GM12878 (cell line): ENCODE measurements around the gene SCN4A. TPM values are rescaled to one million over a fixed set of nuclear protein-coding genes. Genes with fewer than 3 reads are reported as not detected.

Source experiments
- ATAC-seq: fragments of 200-7000 bp; cut with Tn5 transposase; 3 replicates; pipeline ENCODE4 v1.9.1; 2020; ENCODE audit warnings: mild to moderate bottlenecking, moderate library complexity
- BruUV-seq: library from RNA; stranded (reverse); fragments of 400-500 nt; replicated peaks from 2 replicates; lab custom pipeline; 2021; lab: Mats Ljungman, UMichigan
- CTCF ChIA-PET: fragments of 300-600 bp; sonication (Branson Sonifier 250); formaldehyde crosslinking; extraction: SDS; loops from one replicate; lab custom pipeline; 2021; ENCODE audit warnings: inconsistent platforms; lab: Yijun Ruan, JAX
- POLR2A ChIA-PET: fragments of 350-600 bp; formaldehyde crosslinking; extraction: SDS; loops from one replicate; lab custom pipeline; 2021; ENCODE audit warnings: inconsistent platforms; lab: Charles Lee
- RAD21 ChIA-PET: fragments of 300-600 bp; sonication (Branson Sonifier 250); formaldehyde crosslinking; loops from one replicate; lab custom pipeline; 2023; ENCODE audit warnings: antibody characterized with exemption; ENCODE audit not compliant: unreplicated experiment; lab: Charles Lee
- SMC1A ChIA-PET: fragments of 300-600 bp; sonication (Branson Sonifier 250); formaldehyde crosslinking; loops from one replicate; lab custom pipeline; 2023; ENCODE audit not compliant: unreplicated experiment, uncharacterized antibody; lab: Charles Lee
- DNase-seq: peaks from one replicate; pipeline ENCODE4 v3.0.0-alpha.2; 2011; ENCODE audit warnings: low read depth, low spot score
- FAIRE-seq: peaks from 3 replicates; lab custom pipeline; 2011; peaks lifted over from hg19 to GRCh38; lab: Jason Lieb, UNC
- H2AFZ ChIP-seq: 2 replicates; pipeline ENCODE4 v1.6.0; 2011; ENCODE audit warnings: low read depth, low read length, control low read depth; ENCODE audit not compliant: control insufficient read depth
- H3K27ac ChIP-seq: 2 replicates; pipeline ENCODE4 v1.5.1; 2011; ENCODE audit warnings: control low read depth; ENCODE audit not compliant: control insufficient read depth, insufficient read depth
- H3K27me3 ChIP-seq, 2 experiments: replicated peaks in 1 of 2; 2 replicates each; pipeline versions ENCODE4 v1.6.0 to v1.6.1; 2011; ENCODE audit warnings: low read length in 1 of 2; ENCODE audit not compliant: control insufficient read depth in 2 of 2, insufficient read depth in 2 of 2
- H3K36me3 ChIP-seq, 2 experiments: 2 replicates each; pipeline ENCODE4 v1.5.1; 2011; ENCODE audit warnings: low read length in 1 of 2; ENCODE audit not compliant: control insufficient read depth in 2 of 2, insufficient read depth in 2 of 2
- H3K4me1 ChIP-seq: 2 replicates; pipeline ENCODE4 v1.6.1; 2011; ENCODE audit warnings: mild to moderate bottlenecking, low read length, moderate library complexity, mixed read lengths; ENCODE audit not compliant: control insufficient read depth, insufficient read depth
- H3K4me2 ChIP-seq: 2 replicates; pipeline ENCODE4 v1.6.0; 2011; ENCODE audit warnings: control low read depth; ENCODE audit not compliant: control insufficient read depth, insufficient read depth
- H3K4me3 ChIP-seq: fragments of 200-600 bp; sonication (generic); 2 replicates; pipeline ENCODE4 v1.5.1; 2016
- H3K79me2 ChIP-seq: 2 replicates; pipeline ENCODE4 v1.6.0; 2011; ENCODE audit warnings: low read length; ENCODE audit not compliant: control insufficient read depth, insufficient read depth
- H3K9ac ChIP-seq: 2 replicates; pipeline ENCODE4 v1.8.0; 2011; ENCODE audit warnings: low read length, control low read depth, mixed read lengths; ENCODE audit not compliant: control insufficient read depth, insufficient read depth
- H3K9me3 ChIP-seq: replicated peaks from 3 replicates; pipeline ENCODE4 v1.5.1; 2011; ENCODE audit warnings: mild to moderate bottlenecking, low read length; ENCODE audit not compliant: control insufficient read depth, insufficient read depth
- H4K20me1 ChIP-seq: 2 replicates; pipeline ENCODE4 v1.6.0; 2011; ENCODE audit not compliant: control insufficient read depth, insufficient read depth
- BACH1 ChIP-seq: fragments of 450-650 bp; IDR thresholded peaks from 2 replicates; pipeline ENCODE4 v1.6.1; 2017; ENCODE audit warnings: mild to moderate bottlenecking, borderline replicate concordance
- CEBPB ChIP-seq, 2 experiments: fragments of 150-350 bp in 1 of 2; IDR thresholded peaks; 2 replicates each; pipeline ENCODE4 v1.6.1; 2012 to 2014; ENCODE audit warnings: low read depth in 2 of 2, low read length in 2 of 2, borderline replicate concordance in 1 of 2, inconsistent platforms in 1 of 2
- ETV6 ChIP-seq, 2 experiments: fragments of 450-650 bp in 1 of 2; IDR thresholded peaks in 1 of 2; conservative IDR thresholded peaks in 1 of 2; 2 replicates each; pipeline ENCODE4 v1.6.1; 2014; ENCODE audit warnings: antibody characterized with exemption in 1 of 2, borderline replicate concordance in 1 of 2, low read depth in 1 of 2, mild to moderate bottlenecking in 1 of 2, moderate library complexity in 1 of 2
- IKZF1 ChIP-seq: fragments of 450-650 bp; conservative IDR thresholded peaks from 2 replicates; pipeline ENCODE4 v1.6.1; 2017; ENCODE audit warnings: antibody characterized with exemption, mild to moderate bottlenecking
- JUNB ChIP-seq: IDR thresholded peaks from 2 replicates; pipeline ENCODE4 v1.6.1; 2016; ENCODE audit warnings: antibody characterized with exemption, mild to moderate bottlenecking
- KDM1A ChIP-seq: fragments of 200-600 bp; sonication (generic); IDR thresholded peaks from 2 replicates; pipeline ENCODE4 v1.6.1; 2016; ENCODE audit warnings: borderline replicate concordance
- MEF2B ChIP-seq: fragments of 450-650 bp; IDR thresholded peaks from 2 replicates; pipeline ENCODE4 v1.6.1; 2018; ENCODE audit warnings: mild to moderate bottlenecking, moderate library complexity; ENCODE audit not compliant: partially characterized antibody, poor library complexity, severe bottlenecking
- NBN ChIP-seq: fragments of 450-650 bp; IDR thresholded peaks from 2 replicates; pipeline ENCODE4 v1.6.1; 2016
- NR2C1 ChIP-seq: fragments of 450-650 bp; IDR thresholded peaks from 2 replicates; pipeline ENCODE4 v1.6.1; 2017; ENCODE audit warnings: antibody characterized with exemption, mild to moderate bottlenecking, moderate library complexity
- NRF1 ChIP-seq: conservative IDR thresholded peaks from 2 replicates; pipeline ENCODE4 v1.6.1; 2011; ENCODE audit warnings: mild to moderate bottlenecking, low read depth, low read length, improper control_type of control experiment
- PKNOX1 ChIP-seq: fragments of 450-650 bp; IDR thresholded peaks from 2 replicates; pipeline ENCODE4 v1.6.1; 2016; ENCODE audit warnings: mild to moderate bottlenecking
- PML ChIP-seq: IDR thresholded peaks from 2 replicates; pipeline ENCODE4 v1.6.1; 2012; ENCODE audit warnings: low read length, inconsistent platforms
- SMARCA5 ChIP-seq: fragments of 450-650 bp; IDR thresholded peaks from 2 replicates; pipeline ENCODE4 v1.6.1; 2017; ENCODE audit warnings: mild to moderate bottlenecking
- SRF ChIP-seq, 2 experiments: IDR thresholded peaks; 2 replicates each; pipeline ENCODE4 v1.6.1; 2011; ENCODE audit warnings: low read depth in 2 of 2, low read length in 2 of 2, mild to moderate bottlenecking in 1 of 2, moderate library complexity in 1 of 2
- ZNF384 ChIP-seq: IDR thresholded peaks from 2 replicates; pipeline ENCODE4 v1.6.1; 2012; ENCODE audit warnings: low read depth, mild to moderate bottlenecking, low read length, improper control_type of control experiment, borderline replicate concordance
- WGBS: methylation state at CpG from one replicate; pipeline ENCODE4 v1.1.6; 2016; ENCODE audit warnings: low lambda C conversion rate; ENCODE audit not compliant: insufficient replicate concordance, insufficient coverage; ENCODE audit errors: missing lambda C conversion rate; 5-methylcytosine and 5-hydroxymethylcytosine counted together
- in situ Hi-C: fragments of 300-500 bp; cut with MboI; formaldehyde crosslinking; loops from 9 replicates; pipeline ENCODE4 v1.14.3; 2018; ENCODE audit warnings: mixed read lengths
- intact Hi-C: fragments of 100-400 bp; cut with micrococcal nuclease; formaldehyde crosslinking; loops from one replicate; pipeline ENCODE4 v1.14.2; 2022; ENCODE audit not compliant: unreplicated experiment
- polyA plus RNA-seq, 11 experiments: library from polyadenylated mRNA; depleted of rRNA in 4 of 11; unstranded in 6 of 11; stranded (reverse) in 5 of 11; fragments of >200 nt; fragmentation: Nextera tagmentation in 4 of 11; fragmentation: Illumina TruSeq in 1 of 11; extraction: Ambion mirVana in 4 of 11; extraction: Trizol in 1 of 11; gene quantifications; 1 replicate in 1 of 11; 2 replicates in 10 of 11; pipeline versions ENCODE4 v1.2.1 to v1.2.3, GENCODE V29; 2011 to 2016; ENCODE audit warnings: inconsistent platforms in 2 of 11, missing spikeins in 2 of 11, low read depth in 1 of 11
- total RNA-seq, 4 experiments: library from RNA; depleted of rRNA in 3 of 4; stranded (reverse); fragments of >200 nt in 3 of 4; fragmentation: Illumina TruSeq in 1 of 4; extraction: Trizol in 1 of 4; gene quantifications; 2 replicates each; pipeline versions ENCODE4 v1.2.1 to v1.2.3, GENCODE V29; 2013 to 2021
- TF ChIP-seq, protein P1 (sequence below): fragments of 450-650 bp; IDR thresholded peaks from 2 replicates; pipeline ENCODE4 v1.6.1; 2017; ENCODE audit warnings: borderline replicate concordance
- TF ChIP-seq, protein P2 (sequence below): fragments of 450-650 bp; IDR thresholded peaks from 2 replicates; pipeline ENCODE4 v1.6.1; 2014; ENCODE audit warnings: mild to moderate bottlenecking

The SCN4A gene
- total and polyA plus RNA-seq, 10 of the 15 experiments (the other 5 are each of a cell fraction or from before 2014, with no cell fraction given): under 0.01 to 0.15 (median 0.07) TPM; not detected in 4

DNA sequence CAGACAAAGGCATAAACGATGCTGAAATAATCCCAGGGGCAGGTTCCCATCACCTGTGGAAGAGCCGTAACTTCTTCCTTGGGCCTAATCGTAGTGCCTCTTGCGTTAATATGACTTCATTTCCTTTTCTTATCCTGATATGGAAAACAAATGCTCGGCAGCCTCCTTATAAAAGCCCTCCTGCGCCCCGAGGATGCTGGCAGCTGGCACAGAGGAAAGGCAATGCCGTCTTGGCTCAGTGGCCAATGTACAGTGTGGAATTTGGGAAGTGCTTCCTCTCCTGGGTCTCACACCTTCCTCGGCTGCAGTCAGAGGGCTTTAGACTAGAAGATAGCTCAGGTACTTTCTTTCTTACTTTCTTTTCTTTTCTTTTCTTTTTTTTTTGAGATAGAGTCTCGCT is 3.4 kb downstream of the SCN4A start:
- POLR2A ChIA-PET: no interaction called here
- no peak for FAIRE-seq

More for the DNA sequence above, 3.4 kb downstream of the SCN4A start:
- no peak overlapping the region for H2AFZ ChIP-seq
- intact Hi-C loops: no loop called here
- TF ChIP-seq NRF1: no peak
- TF ChIP-seq NBN: no peak
- no peak for TF ChIP-seq PML
- TF ChIP-seq CEBPB (IDR thresholded peaks at IDR 0.05; ENCODE audit: borderline replicate concordance in 1 of 2, low read depth in 2 of 2, low read length in 2 of 2): no peak
- no peak for TF ChIP-seq SMARCA5
- no peak for TF ChIP-seq IKZF1
- no peak for TF ChIP-seq NR2C1
- TF ChIP-seq PKNOX1: no peak
- no peak for TF ChIP-seq JUNB
- no peak for TF ChIP-seq SRF (IDR thresholded peaks at IDR 0.05; ENCODE audit: low read depth in 2 of 2, low read length in 2 of 2)
- TF ChIP-seq ZNF384: no peak
- no peak for TF ChIP-seq BACH1
- TF ChIP-seq MEF2B: no peak
- TF ChIP-seq, protein P1, sequence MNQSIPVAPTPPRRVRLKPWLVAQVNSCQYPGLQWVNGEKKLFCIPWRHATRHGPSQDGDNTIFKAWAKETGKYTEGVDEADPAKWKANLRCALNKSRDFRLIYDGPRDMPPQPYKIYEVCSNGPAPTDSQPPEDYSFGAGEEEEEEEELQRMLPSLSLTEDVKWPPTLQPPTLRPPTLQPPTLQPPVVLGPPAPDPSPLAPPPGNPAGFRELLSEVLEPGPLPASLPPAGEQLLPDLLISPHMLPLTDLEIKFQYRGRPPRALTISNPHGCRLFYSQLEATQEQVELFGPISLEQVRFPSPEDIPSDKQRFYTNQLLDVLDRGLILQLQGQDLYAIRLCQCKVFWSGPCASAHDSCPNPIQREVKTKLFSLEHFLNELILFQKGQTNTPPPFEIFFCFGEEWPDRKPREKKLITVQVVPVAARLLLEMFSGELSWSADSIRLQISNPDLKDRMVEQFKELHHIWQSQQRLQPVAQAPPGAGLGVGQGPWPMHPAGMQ: no peak
- no peak for TF ChIP-seq ETV6 (conservative IDR thresholded peaks at IDR 0.05 in 1 of 2, IDR thresholded peaks at IDR 0.05 in 1 of 2; ENCODE audit: borderline replicate concordance in 1 of 2, low read depth in 1 of 2)
- TF ChIP-seq, protein P2, sequence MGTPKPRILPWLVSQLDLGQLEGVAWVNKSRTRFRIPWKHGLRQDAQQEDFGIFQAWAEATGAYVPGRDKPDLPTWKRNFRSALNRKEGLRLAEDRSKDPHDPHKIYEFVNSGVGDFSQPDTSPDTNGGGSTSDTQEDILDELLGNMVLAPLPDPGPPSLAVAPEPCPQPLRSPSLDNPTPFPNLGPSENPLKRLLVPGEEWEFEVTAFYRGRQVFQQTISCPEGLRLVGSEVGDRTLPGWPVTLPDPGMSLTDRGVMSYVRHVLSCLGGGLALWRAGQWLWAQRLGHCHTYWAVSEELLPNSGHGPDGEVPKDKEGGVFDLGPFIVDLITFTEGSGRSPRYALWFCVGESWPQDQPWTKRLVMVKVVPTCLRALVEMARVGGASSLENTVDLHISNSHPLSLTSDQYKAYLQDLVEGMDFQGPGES: no peak
- TF ChIP-seq KDM1A: no peak
- TF ChIP-seq, all 136 proteins: peak for 0
- Histone ChIP-seq H3K79me2 (no peaks in the 10 kb centered on the region), H3K36me3 (no peaks in the 10 kb centered on the region), H3K4me2 (no peak overlapping the region), H4K20me1 (no peaks in the 10 kb centered on the region), H3K27me3 (no peaks in the 10 kb centered on the region), H3K9me3 (no peaks in the 10 kb centered on the region; the same call in 2 of the 3 replicates), H3K4me1 (peaks cover 12% of the 10 kb centered on the region), H3K9ac (no peak overlapping the region), H3K27ac (no peak overlapping the region), H3K4me3 (no peak overlapping the region)
- SMC1A ChIA-PET: interaction anchor here (1.2 to 1.4 kb wide), 4 partner anchors 13 to 176 kb away, joined by 3 to 6 read pairs (median 4); no protein-coding TSS in a partner anchor
- ATAC-seq (no peak), DNase-seq (no peak)
- BruUV-seq: no TSS peak
- RAD21 ChIA-PET: interaction anchor here (0.8 kb wide), 1 partner anchor 48 kb away, joined by 3 read pairs; no protein-coding TSS in a partner anchor
- 47% methylated on average over 10 of the region's 10 CpGs for WGBS
- CTCF ChIA-PET: interaction anchor here (0.9 to 2.2 kb wide), 7 partner anchors 12 to 165 kb away, joined by 3 to 7 read pairs (median 3); partner anchors contain the start of gene GH1
- in situ Hi-C loops: no loop called here
